ENCODE data around the gene RALGPS1.
A peak's percentile ranks its signal among the peaks of the same experiment; 100 is the strongest.

Gene RALGPS1

GRCh38 chr9:127233989-127234388, 319.4 kb downstream of the RALGPS1 start:
- DNase-seq (ENCODE audit: extremely low spot score), result no peak
- TF ChIP-seq CTBP1 (IDR thresholded peaks at IDR 0.05; ENCODE audit: borderline replicate concordance) (no peak), L3MBTL2 (conservative IDR thresholded peaks at IDR 0.05) (no peak), FOXK2 (IDR thresholded peaks at IDR 0.05) (no peak), HDGF (IDR thresholded peaks at IDR 0.05; ENCODE audit: borderline replicate concordance) (no peak), ARNT (IDR thresholded peaks at IDR 0.05) (no peak), LEF1 (IDR thresholded peaks at IDR 0.05; ENCODE audit: borderline replicate concordance) (no peak), SP1 (IDR thresholded peaks at IDR 0.05) (no peak), ELF4 (IDR thresholded peaks at IDR 0.05) (no peak), FOXA1 (IDR thresholded peaks at IDR 0.05) (no peak), TARDBP (IDR thresholded peaks at IDR 0.05) (no peak)
- TF ChIP-seq, protein P1, sequence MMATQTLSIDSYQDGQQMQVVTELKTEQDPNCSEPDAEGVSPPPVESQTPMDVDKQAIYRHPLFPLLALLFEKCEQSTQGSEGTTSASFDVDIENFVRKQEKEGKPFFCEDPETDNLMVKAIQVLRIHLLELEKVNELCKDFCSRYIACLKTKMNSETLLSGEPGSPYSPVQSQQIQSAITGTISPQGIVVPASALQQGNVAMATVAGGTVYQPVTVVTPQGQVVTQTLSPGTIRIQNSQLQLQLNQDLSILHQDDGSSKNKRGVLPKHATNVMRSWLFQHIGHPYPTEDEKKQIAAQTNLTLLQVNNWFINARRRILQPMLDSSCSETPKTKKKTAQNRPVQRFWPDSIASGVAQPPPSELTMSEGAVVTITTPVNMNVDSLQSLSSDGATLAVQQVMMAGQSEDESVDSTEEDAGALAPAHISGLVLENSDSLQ (IDR thresholded peaks at IDR 0.05), result no peak
- POLR2A ChIA-PET, result no interaction called here
- CTCF ChIA-PET, result no interaction called here

DNA sequence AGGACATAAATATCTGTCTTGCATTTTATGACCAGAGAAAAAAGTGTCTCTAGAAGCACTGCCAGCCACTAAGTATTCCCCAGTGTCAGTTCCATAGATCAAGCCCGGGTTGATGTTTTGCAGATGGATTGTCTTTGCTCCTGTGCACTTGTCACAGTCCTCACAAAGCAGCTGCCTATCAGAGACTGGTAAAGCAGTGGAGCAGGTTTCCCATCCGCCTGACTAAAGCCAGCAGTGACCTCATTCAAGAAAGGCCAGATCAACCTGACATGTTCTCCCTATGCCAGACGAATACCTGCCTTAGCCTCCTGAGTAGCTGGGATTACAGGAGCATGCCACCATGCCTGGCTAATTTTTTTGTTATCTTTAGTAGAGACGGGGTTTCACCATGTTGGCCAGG, 323.2 kb downstream of the RALGPS1 start:
- ChIA-PET POLR2A (no interaction called here), CTCF (no interaction called here)
- no peak for DNase-seq (ENCODE audit: extremely low spot score)
- TF ChIP-seq SP1 (IDR thresholded peaks at IDR 0.05), result no peak
- no peak for TF ChIP-seq CTBP1 (IDR thresholded peaks at IDR 0.05; ENCODE audit: borderline replicate concordance)
- no peak for TF ChIP-seq L3MBTL2 (conservative IDR thresholded peaks at IDR 0.05)
- no peak for TF ChIP-seq ELF4 (IDR thresholded peaks at IDR 0.05)
- TF ChIP-seq ARNT (IDR thresholded peaks at IDR 0.05), result no peak

DNA sequence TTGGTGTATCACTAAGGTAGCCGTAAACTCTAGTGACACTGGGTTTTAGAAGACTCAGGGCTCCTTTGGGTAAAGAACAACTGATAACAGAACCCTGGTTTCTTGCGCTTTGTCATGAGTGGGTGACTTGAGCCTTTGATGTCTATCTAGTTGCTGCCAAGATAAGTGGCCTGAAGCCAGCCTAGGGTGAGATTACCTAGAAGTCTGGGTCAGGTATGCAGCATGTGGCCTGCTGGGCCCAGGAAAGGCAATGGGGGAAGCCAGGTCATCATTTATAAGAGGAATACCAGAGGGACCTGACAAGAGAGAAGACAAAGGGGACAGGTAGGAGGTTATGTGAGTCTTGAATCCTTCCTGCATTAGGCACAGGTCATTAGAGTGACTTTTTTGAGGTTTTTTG, 326.8 kb downstream of the RALGPS1 start:
- DNase-seq (ENCODE audit: extremely low spot score), result no peak
- ChIA-PET CTCF (no interaction called here), POLR2A (no interaction called here)
- TF ChIP-seq SUZ12 (IDR thresholded peaks at IDR 0.05), result no peak
- no peak for TF ChIP-seq ZNF384 (IDR thresholded peaks at IDR 0.05)
- no peak for TF ChIP-seq FOXK2 (IDR thresholded peaks at IDR 0.05)
- no peak for TF ChIP-seq LEF1 (IDR thresholded peaks at IDR 0.05; ENCODE audit: borderline replicate concordance)
- no peak for TF ChIP-seq FOXM1 (IDR thresholded peaks at IDR 0.05; ENCODE audit: borderline replicate concordance)
- TF ChIP-seq NFRKB (IDR thresholded peaks at IDR 0.05), result no peak
- no peak for TF ChIP-seq CTBP1 (IDR thresholded peaks at IDR 0.05; ENCODE audit: borderline replicate concordance)
- no peak for TF ChIP-seq BHLHE40 (IDR thresholded peaks at IDR 0.05; ENCODE audit: borderline replicate concordance)
- TF ChIP-seq FOXA1 (IDR thresholded peaks at IDR 0.05), result no peak

- peak; percentile 95 for DNase-seq (ENCODE audit: extremely low spot score)
- CTCF ChIA-PET, result interaction anchor here (1.0 to 1.7 kb wide), 3 partner anchors 13 to 173 kb away, joined by 3 to 4 read pairs (median 3); no protein-coding TSS in a partner anchor
- POLR2A ChIA-PET, result interaction anchor here (0.6 to 1.1 kb wide), 8 partner anchors 8 to 496 kb away, joined by 3 to 6 read pairs (median 3); no protein-coding TSS in a partner anchor
- TF ChIP-seq, protein P1 (IDR thresholded peaks at IDR 0.05), result peak; percentile 98
- TF ChIP-seq TARDBP (IDR thresholded peaks at IDR 0.05) (no peak), ELF4 (IDR thresholded peaks at IDR 0.05) (no peak), ZNF384 (IDR thresholded peaks at IDR 0.05) (no peak), FOXA1 (IDR thresholded peaks at IDR 0.05) (no peak), SUZ12 (IDR thresholded peaks at IDR 0.05) (no peak), FOXM1 (IDR thresholded peaks at IDR 0.05; ENCODE audit: borderline replicate concordance) (no peak), HDGF (IDR thresholded peaks at IDR 0.05; ENCODE audit: borderline replicate concordance) (no peak)
These were observed 330.3 kb downstream of the RALGPS1 start for GRCh38 chr9:127244609-127245601.

DNA sequence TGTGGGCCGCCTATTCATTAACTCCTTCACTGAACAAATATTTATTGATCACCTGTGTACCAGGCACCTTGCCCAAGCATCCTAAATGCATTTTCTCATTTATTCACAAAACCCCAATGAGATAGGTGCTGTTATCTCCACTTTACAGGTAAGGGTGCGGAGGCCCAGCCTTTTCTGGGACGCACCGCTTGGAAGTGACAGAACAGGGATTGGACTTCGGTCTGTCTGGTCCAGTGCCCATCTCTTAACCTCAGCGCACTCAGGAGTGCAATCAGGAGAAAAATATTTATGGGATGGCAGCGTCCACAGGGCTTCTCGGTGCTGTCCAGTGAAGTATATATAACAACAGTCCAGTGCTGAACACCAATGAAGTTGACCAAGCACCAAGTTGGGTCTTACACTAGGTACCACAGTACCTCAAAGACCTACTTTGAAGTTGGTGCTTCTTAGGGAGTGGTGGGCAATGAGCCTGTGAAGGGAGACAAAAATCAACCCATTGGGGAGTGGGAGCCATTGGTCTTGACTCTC, 331.1 kb downstream of the RALGPS1 start:
- TF ChIP-seq CTBP1 (IDR thresholded peaks at IDR 0.05; ENCODE audit: borderline replicate concordance) (no peak), LEF1 (IDR thresholded peaks at IDR 0.05; ENCODE audit: borderline replicate concordance) (no peak), ZNF384 (IDR thresholded peaks at IDR 0.05) (no peak)
- POLR2A ChIA-PET, result interaction anchor here (0.6 to 1.1 kb wide), 5 partner anchors 9 to 24 kb away, joined by 3 read pairs; no protein-coding TSS in a partner anchor
- CTCF ChIA-PET, result interaction anchor here (1.0 to 1.7 kb wide), 2 partner anchors 31 to 173 kb away, joined by 3 to 4 read pairs; no protein-coding TSS in a partner anchor

DNA sequence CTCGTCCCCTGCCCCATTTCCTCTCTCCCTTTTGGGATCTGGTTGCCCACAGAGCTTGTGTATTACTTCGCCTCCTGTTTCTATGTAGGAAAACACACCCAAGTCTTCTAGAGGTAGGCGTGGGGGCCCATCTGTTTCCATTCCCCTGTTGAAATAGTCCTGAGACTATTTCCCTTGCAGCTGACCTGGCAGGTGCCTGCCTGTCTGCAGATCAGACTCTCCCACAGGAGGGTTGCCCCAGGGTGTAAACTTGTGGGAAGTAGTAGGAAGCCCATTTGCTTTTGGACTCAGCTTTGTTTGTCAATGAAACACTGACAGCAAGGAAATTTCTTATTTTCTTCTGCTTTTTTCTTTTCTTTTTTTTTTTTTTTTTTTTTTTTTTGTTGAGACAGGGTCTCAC, 333.7 kb downstream of the RALGPS1 start:
- DNase-seq (ENCODE audit: extremely low spot score), result no peak
- TF ChIP-seq, protein P1 (IDR thresholded peaks at IDR 0.05), result no peak
- no peak for TF ChIP-seq FOXK2 (IDR thresholded peaks at IDR 0.05)
- TF ChIP-seq BHLHE40 (IDR thresholded peaks at IDR 0.05; ENCODE audit: borderline replicate concordance), result no peak
- TF ChIP-seq SUZ12 (IDR thresholded peaks at IDR 0.05), result no peak
- TF ChIP-seq NFRKB (IDR thresholded peaks at IDR 0.05), result no peak
- TF ChIP-seq FOXA1 (IDR thresholded peaks at IDR 0.05), result no peak
- no peak for TF ChIP-seq TARDBP (IDR thresholded peaks at IDR 0.05)
- TF ChIP-seq LEF1 (IDR thresholded peaks at IDR 0.05; ENCODE audit: borderline replicate concordance), result no peak
- no peak for TF ChIP-seq ELF4 (IDR thresholded peaks at IDR 0.05)
- TF ChIP-seq FOXM1 (IDR thresholded peaks at IDR 0.05; ENCODE audit: borderline replicate concordance), result no peak
- TF ChIP-seq L3MBTL2 (conservative IDR thresholded peaks at IDR 0.05), result no peak
- TF ChIP-seq ARNT (IDR thresholded peaks at IDR 0.05), result no peak
- no peak for TF ChIP-seq HDGF (IDR thresholded peaks at IDR 0.05; ENCODE audit: borderline replicate concordance)
- TF ChIP-seq ZNF384 (IDR thresholded peaks at IDR 0.05), result no peak
- no peak for TF ChIP-seq CTBP1 (IDR thresholded peaks at IDR 0.05; ENCODE audit: borderline replicate concordance)
- ChIA-PET CTCF (no interaction called here), POLR2A (interaction anchor here (1.1 kb wide), 1 partner anchor 140 kb away, joined by 3 read pairs; no protein-coding TSS in a partner anchor)

More for the DNA sequence above, 331.1 kb downstream of the RALGPS1 start:
- DNase-seq (ENCODE audit: extremely low spot score), result no peak

All from HEK293T (cell line).